GM12864 (cell line): ENCODE results near the gene KLHL17.
"Not testable (repeated sequence)": the region's sequence is repeated elsewhere in the genome, so short reads cannot be mapped to it uniquely, and the experiment has no call there.

Experiments used
- DNase-seq: peaks from one replicate; pipeline ENCODE4 v3.0.0-alpha.2; 2011; ENCODE audit warnings: low read depth
- H3K4me3 ChIP-seq: 2 replicates; pipeline ENCODE4 v1.5.1; 2011; ENCODE audit warnings: mild to moderate bottlenecking, low read depth, low read length, control low read depth
- TF ChIP-seq, protein P1 (sequence below): IDR thresholded peaks from 2 replicates; pipeline ENCODE4 v1.5.1; 2011; ENCODE audit warnings: low read depth, mild to moderate bottlenecking, moderate library complexity, low read length, control low read depth, inconsistent platforms; ENCODE audit errors: missing control alignments

Gene KLHL17

DNA sequence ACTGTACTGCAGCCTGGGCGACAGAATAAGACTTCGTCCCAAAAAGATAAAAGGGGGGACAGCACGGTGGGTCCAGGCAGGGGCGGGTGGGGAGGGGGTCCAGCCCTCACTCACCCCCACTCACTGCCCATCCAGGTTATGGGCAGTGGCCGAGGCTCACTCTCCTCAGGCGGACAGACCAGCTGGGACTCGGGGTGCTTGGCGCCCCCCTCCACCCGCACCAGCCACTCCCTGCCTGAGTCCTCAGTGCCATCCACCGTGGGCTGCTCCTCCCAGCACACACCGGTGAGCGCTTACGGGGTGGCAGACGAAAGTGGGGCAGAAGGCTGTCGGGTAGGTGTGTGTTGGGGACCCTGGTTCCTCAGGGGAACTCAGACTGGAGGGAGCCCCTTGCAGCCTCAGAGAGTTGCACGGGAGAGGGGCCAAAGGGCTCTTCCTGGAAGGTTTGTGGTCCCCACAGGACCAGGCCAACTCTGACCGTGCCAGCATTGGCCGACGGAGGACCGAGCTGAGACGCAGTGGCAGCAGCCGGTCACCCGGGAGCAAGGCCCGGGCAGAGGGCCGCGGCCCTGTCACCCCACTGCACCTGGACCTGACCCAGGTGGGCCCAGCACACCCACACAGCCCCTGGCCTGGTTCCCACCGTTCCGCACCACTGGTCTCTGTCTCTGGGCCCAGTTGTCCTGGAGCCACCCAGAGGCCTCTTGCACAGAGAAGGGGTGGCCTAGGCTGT, 12.5 kb downstream of the KLHL17 start:
- TF ChIP-seq, protein P1, sequence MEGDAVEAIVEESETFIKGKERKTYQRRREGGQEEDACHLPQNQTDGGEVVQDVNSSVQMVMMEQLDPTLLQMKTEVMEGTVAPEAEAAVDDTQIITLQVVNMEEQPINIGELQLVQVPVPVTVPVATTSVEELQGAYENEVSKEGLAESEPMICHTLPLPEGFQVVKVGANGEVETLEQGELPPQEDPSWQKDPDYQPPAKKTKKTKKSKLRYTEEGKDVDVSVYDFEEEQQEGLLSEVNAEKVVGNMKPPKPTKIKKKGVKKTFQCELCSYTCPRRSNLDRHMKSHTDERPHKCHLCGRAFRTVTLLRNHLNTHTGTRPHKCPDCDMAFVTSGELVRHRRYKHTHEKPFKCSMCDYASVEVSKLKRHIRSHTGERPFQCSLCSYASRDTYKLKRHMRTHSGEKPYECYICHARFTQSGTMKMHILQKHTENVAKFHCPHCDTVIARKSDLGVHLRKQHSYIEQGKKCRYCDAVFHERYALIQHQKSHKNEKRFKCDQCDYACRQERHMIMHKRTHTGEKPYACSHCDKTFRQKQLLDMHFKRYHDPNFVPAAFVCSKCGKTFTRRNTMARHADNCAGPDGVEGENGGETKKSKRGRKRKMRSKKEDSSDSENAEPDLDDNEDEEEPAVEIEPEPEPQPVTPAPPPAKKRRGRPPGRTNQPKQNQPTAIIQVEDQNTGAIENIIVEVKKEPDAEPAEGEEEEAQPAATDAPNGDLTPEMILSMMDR, result no peak
- no peak overlapping the region for H3K4me3 ChIP-seq
- no peak for DNase-seq

DNA sequence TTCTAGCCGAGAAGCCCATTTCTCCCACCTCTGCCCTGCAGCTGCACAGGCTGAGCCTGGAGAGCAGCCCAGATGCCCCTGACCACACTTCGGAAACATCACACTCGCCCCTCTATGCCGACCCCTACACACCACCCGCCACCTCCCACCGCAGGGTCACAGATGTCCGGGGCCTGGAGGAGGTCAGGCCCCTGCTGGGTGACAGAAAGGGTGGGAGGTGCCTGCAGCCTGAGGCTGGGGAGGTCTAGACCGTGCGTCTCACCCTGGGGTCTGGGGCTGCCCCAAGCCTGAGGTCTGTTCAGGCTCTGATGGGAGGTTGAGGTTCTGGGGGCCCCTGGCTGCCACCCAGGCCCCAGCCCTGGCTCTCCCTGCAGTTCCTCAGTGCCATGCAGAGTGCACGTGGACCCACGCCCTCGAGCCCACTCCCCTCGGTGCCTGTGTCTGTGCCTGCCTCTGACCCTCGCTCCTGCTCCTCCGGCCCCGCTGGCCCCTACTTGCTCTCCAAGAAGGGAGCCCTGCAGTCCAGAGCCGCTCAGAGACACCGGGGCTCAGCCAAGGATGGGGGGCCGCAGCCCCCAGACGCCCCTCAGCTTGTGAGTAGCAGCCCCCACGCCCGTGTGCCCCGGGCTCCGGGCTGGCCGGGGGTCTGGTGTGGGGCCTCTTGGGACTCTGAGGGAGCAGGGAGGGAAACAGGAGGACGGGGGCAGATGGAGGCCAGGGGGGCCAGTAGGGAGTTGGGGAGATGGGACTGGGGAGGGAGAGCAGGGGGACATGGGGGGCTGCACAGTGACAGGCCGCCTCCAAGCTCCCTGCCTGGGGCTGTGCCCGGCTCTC, 13.3 kb downstream of the KLHL17 start:
- DNase-seq, result no peak
- H3K4me3 ChIP-seq, result no peak overlapping the region
- TF ChIP-seq, protein P1, result no peak

DNA sequence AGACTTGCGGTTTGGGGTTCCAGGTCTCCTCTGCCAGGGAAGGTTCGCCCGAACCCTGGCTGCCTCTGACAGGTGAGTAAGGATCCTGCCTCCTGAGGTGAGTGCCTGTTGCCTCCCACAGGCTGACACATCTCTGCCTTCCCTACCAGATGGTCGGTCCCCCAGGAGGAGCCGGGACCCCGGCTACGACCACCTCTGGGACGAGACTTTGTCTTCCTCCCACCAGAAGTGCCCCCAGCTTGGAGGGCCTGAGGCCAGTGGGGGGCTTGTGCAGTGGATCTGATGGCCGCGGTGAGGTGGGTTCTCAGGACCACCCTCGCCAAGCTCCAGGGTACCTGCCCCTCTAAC, 13.9 kb downstream of the KLHL17 start:
- no peak overlapping the region for H3K4me3 ChIP-seq
- TF ChIP-seq, protein P1, result no peak
- no peak for DNase-seq

DNA sequence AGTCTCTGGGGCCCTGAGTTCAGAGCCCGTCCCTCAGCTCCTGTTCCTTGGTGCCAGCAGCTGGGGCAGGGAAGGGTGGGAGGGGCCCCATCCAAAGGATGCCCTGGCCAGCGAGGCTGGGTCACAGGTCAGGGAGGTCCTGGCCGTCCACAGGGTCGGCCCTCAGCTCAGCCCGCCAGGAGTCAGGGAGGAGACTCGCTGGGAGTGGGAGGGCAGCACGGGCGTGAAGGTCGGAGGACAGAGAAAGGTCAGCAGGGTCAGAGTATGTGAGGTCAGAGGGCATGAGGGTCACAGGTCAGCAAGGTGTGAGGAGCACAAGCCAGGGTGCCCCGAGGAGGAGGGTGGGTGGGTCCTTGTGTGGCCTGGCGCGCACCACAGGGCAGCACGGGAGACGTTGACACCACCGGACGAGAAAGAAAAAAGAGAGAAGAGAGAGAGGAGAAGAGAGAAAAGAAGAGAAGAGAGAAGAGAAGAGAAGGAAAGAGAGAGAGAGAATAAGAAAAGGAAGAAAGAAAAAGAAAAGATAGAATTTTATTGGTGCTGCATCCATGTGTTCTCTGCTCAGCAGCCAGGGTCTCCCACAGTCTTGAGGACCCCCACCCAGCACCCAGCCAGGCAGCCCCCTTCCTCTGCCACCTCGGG, 14.4 kb downstream of the KLHL17 start:
- no peak for DNase-seq
- H3K4me3 ChIP-seq, result no peak overlapping the region
- TF ChIP-seq, protein P1, result no peak

DNA sequence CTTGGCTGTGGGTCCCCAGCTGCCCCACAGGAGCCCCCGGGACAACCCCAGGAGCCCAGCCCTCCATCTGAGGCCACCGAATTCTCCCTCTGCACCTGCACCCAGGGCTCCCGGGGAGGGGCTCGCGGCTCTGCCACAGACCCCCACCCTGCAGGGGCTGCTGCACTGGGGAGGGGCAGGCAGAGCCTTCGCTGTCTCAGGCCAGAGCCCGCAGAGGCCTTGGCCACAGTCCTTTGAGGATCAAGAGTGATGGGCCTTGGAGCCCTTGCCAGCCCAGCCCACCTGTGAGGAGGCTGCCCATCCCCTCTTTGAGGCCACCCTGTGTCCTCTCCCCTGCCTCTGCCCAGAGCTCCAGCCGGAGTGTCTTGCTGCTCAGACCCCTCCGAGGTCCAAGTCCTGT, 15.0 kb downstream of the KLHL17 start:
- H3K4me3 ChIP-seq, result no peak overlapping the region
- TF ChIP-seq, protein P1, result no peak
- DNase-seq, result no peak

DNA sequence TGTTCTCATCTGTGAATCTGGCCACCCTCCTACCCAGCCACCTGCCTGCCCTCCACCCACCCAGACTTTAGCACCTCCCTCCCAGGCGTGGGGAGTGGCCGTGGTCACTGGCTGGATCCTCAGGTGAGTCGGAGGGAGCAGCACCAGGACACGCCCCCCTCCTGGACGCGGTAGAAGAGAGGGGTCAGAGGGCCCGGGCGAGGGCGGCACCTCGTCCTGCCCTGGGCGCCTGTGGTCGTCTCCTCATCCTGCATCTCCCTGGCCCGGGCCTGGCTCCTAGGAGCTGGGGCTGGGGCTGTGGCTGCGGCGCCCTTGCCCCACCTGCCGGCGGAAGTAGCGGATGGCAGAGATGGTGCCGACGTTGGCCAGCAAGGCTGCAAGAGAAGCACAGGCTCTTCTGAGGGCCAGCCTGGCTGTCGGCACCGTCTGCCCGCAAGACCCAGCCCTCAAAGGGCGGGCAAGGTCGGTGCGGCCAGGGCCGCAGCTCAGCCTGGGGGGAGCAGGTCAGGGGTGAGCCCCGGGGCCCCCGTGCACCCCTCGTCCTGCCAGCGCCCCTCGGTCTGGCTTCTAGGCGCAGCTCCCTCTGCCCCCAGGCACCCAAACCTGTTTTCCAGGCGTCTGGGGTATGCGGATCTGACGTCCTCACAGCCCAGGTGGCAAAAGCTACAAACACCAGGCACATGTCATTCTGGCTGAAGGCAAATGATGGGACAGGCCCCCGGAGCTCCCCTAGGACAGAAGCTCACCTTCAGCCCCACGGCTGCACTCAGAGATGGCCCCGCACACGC, 15.7 kb downstream of the KLHL17 start:
- peak overlapping the region; percentile 9; the same call in 1 of the 2 replicates for H3K4me3 ChIP-seq
- TF ChIP-seq, protein P1, result peak; percentile 65
- no peak for DNase-seq

DNA sequence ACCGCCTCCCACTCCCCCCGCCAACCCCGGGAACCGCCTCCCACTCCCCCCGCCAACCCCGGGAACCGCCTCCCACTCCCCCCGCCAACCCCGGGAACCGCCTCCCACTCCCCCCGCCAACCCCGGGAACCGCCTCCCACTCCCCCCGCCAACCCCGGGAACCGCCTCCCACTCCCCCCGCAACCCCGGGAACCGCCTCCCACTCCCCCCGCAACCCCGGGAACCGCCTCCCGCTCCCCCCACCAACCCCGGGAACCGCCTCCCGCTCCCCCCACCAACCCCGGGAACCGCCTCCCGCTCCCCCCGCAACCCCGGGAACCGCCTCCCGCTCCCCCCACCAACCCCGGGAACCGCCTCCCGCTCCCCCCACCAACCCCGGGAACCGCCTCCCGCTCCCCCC, 16.4 kb downstream of the KLHL17 start:
- not testable (repeated sequence) for H3K4me3 ChIP-seq, DNase-seq
